SK-N-SH (cell line): Measurements from ENCODE around the gene ITGBL1. TPM values are rescaled to one million over a fixed set of nuclear protein-coding genes. Genes with fewer than 3 reads are reported as not detected.

ENCODE experiments used
- CTCF ChIA-PET: fragments of 300-600, 350-600 bp; formaldehyde crosslinking; extraction: SDS; loops from one replicate; lab custom pipeline; 2021; lab: Yijun Ruan, JAX
- POLR2A ChIA-PET: fragments of 350-600 bp; sonication (Branson Sonifier 250); formaldehyde crosslinking; extraction: SDS; loops from one replicate; lab custom pipeline; 2020; ENCODE audit warnings: antibody characterized with exemption, inconsistent platforms; lab: Yijun Ruan, JAX
- DNase-seq: peaks from one replicate; pipeline ENCODE4 v3.0.0; 2012
- H2AFZ ChIP-seq: fragments of 200-600 bp; sonication (generic); 2 replicates; pipeline ENCODE4 v1.8.1; 2016; ENCODE audit warnings: antibody characterized with exemption, mild to moderate bottlenecking, low read depth
- H3F3A ChIP-seq: fragments of 200-600 bp; sonication (generic); replicated peaks from 2 replicates; pipeline ENCODE3; 2016; ENCODE audit warnings: antibody characterized with exemption, mild to moderate bottlenecking; ENCODE audit not compliant: insufficient read depth
- H3K27ac ChIP-seq, 2 experiments: fragments of 200-500 bp in 1 of 2; fragments of 200-600 bp in 1 of 2; sonication (Bioruptor generic) in 1 of 2; sonication (generic), shearing (Covaris generic) in 1 of 2; 2 replicates each; pipeline versions ENCODE4 v1.5.1 to v1.6.1; 2014 to 2016; ENCODE audit warnings: low read depth in 2 of 2, inconsistent platforms in 1 of 2, low read length in 1 of 2, mild to moderate bottlenecking in 1 of 2, mixed read lengths in 1 of 2
- H3K27me3 ChIP-seq: fragments of 200-600 bp; sonication (generic), shearing (Covaris generic); 2 replicates; pipeline ENCODE4 v1.6.1; 2016; ENCODE audit warnings: mixed run types; ENCODE audit not compliant: insufficient read depth
- H3K36me3 ChIP-seq, 2 experiments: fragments of 200-500 bp in 1 of 2; fragments of 200-600 bp in 1 of 2; sonication (Bioruptor generic) in 1 of 2; sonication (generic) in 1 of 2; replicated peaks in 1 of 2; 2 replicates each; pipeline versions ENCODE3 to v1.5.1; 2014 to 2016; ENCODE audit warnings: low read length in 1 of 2, mild to moderate bottlenecking in 1 of 2; ENCODE audit not compliant: insufficient read depth in 2 of 2, control insufficient read depth in 1 of 2
- H3K4me1 ChIP-seq, 2 experiments: fragments of 200-500 bp in 1 of 2; fragments of 200-600 bp in 1 of 2; sonication (Bioruptor generic) in 1 of 2; sonication (generic), shearing (Covaris generic) in 1 of 2; 2 replicates each; pipeline versions ENCODE4 v1.5.1 to v1.6.1; 2014 to 2016; ENCODE audit warnings: low read depth in 1 of 2, low read length in 1 of 2, mixed run types in 1 of 2; ENCODE audit not compliant: insufficient read depth in 2 of 2, control insufficient read depth in 1 of 2
- H3K4me2 ChIP-seq: fragments of 200-600 bp; sonication (generic), shearing (Covaris generic); 2 replicates; pipeline ENCODE4 v1.6.1; 2017; ENCODE audit warnings: mixed run types
- H3K4me3 ChIP-seq, 2 experiments: fragments of 200-500 bp in 1 of 2; fragments of 200-600 bp in 1 of 2; sonication (Bioruptor generic) in 1 of 2; sonication (generic), shearing (Covaris generic) in 1 of 2; 2 replicates each; pipeline versions ENCODE4 v1.5.1 to v1.8.1; 2014 to 2016; ENCODE audit warnings: low read depth in 2 of 2, inconsistent platforms in 1 of 2, low read length in 1 of 2, mild to moderate bottlenecking in 1 of 2, mixed read lengths in 1 of 2, moderate library complexity in 1 of 2
- H3K79me2 ChIP-seq: fragments of 200-600 bp; sonication (generic); 2 replicates; pipeline ENCODE4 v1.8.1; 2017; ENCODE audit warnings: mild to moderate bottlenecking; ENCODE audit not compliant: insufficient read depth
- H3K9ac ChIP-seq: fragments of 200-600 bp; sonication (generic); 2 replicates; pipeline ENCODE4 v1.6.1; 2017; ENCODE audit warnings: mixed run types
- H3K9me2 ChIP-seq: fragments of 200-600 bp; sonication (generic); 2 replicates; pipeline ENCODE4 v1.6.1; 2017; ENCODE audit warnings: mixed run types
- H3K9me3 ChIP-seq: fragments of 200-600 bp; sonication (generic); 2 replicates; pipeline ENCODE4 v1.6.1; 2017; ENCODE audit warnings: mixed run types, mild to moderate bottlenecking, moderate library complexity
- H4K20me1 ChIP-seq: fragments of 200-600 bp; sonication (generic); 2 replicates; pipeline ENCODE4 v1.6.1; 2017; ENCODE audit warnings: mild to moderate bottlenecking, mixed run types; ENCODE audit not compliant: insufficient read depth
- CHD2 ChIP-seq: fragments of 150-350 bp; IDR thresholded peaks from 2 replicates; pipeline ENCODE4 v1.6.1; 2018; ENCODE audit warnings: low read length; ENCODE audit not compliant: partially characterized antibody
- CTCF ChIP-seq: fragments of 200-600 bp; sonication (generic); IDR thresholded peaks from 2 replicates; pipeline ENCODE4 v1.6.1; 2017; ENCODE audit warnings: antibody characterized with exemption, mild to moderate bottlenecking, moderate library complexity
- ELF1 ChIP-seq: IDR thresholded peaks from 2 replicates; pipeline ENCODE4 v1.4.0; 2012
- EP300 ChIP-seq, 2 experiments: IDR thresholded peaks; 2 replicates each; pipeline versions ENCODE4 v1.4.0 to v1.6.1; 2012; ENCODE audit warnings: borderline replicate concordance in 1 of 2, low read depth in 1 of 2, low read length in 1 of 2
- FOXJ3 ChIP-seq: sonication (generic); formaldehyde crosslinking; IDR thresholded peaks from 2 replicates; pipeline ENCODE4 v1.5.1; 2020; ENCODE audit warnings: mild to moderate bottlenecking, missing genetic modification reagents
- FOXM1 ChIP-seq: IDR thresholded peaks from 2 replicates; pipeline ENCODE4 v1.4.0; 2012; ENCODE audit warnings: low read depth, mild to moderate bottlenecking
- JUND ChIP-seq: IDR thresholded peaks from 2 replicates; pipeline ENCODE4 v1.4.0; 2012
- NRF1 ChIP-seq: IDR thresholded peaks from 2 replicates; pipeline ENCODE4 v1.6.1; 2012; ENCODE audit warnings: low read depth, mild to moderate bottlenecking, low read length
- PBX3 ChIP-seq: IDR thresholded peaks from 2 replicates; pipeline ENCODE4; 2012
- REST ChIP-seq: IDR thresholded peaks from 2 replicates; pipeline ENCODE4 v1.6.1; 2012; ENCODE audit warnings: mild to moderate bottlenecking, low read depth, low read length, moderate library complexity
- RFX5 ChIP-seq: IDR thresholded peaks from 2 replicates; pipeline ENCODE4 v1.6.1; 2012; ENCODE audit warnings: mild to moderate bottlenecking, improper control_type of control experiment, low read length
- RXRA ChIP-seq: IDR thresholded peaks from 2 replicates; pipeline ENCODE4 v1.4.0; 2012; ENCODE audit warnings: low read depth, mild to moderate bottlenecking, borderline replicate concordance
- TCF12 ChIP-seq: IDR thresholded peaks from 2 replicates; pipeline ENCODE4 v1.4.0; 2012
- TEAD4 ChIP-seq: IDR thresholded peaks from 2 replicates; pipeline ENCODE4 v1.4.0; 2012; ENCODE audit warnings: mild to moderate bottlenecking, borderline replicate concordance; ENCODE audit not compliant: insufficient read depth
- USF2 ChIP-seq: fragments of 150-350 bp; IDR thresholded peaks from 2 replicates; pipeline ENCODE4 v1.6.1; 2017; ENCODE audit warnings: antibody characterized with exemption, low read length, low read depth, borderline replicate concordance
- ZBTB33 ChIP-seq: IDR thresholded peaks from 2 replicates; pipeline ENCODE4 v1.4.0; 2012; ENCODE audit warnings: low read depth, borderline replicate concordance
- WGBS: methylation state at CpG from one replicate; pipeline ENCODE4 v1.1.6; 2017; ENCODE audit warnings: low lambda C conversion rate; 5-methylcytosine and 5-hydroxymethylcytosine counted together
- polyA plus RNA-seq, 3 experiments: library from polyadenylated mRNA; depleted of rRNA; stranded (reverse); fragments of >200 nt; gene quantifications; 2 replicates each; pipeline ENCODE4 v1.2.3, GENCODE V29; 2012

Gene ITGBL1
- polyA plus RNA-seq, 1 of the 3 experiments (the other 2 are of a cell fraction) = 78.7 TPM

GRCh38 chr13:101697745-101698144 is 245.3 kb downstream of the ITGBL1 start:
- CTCF ChIA-PET = no interaction called here
- peaks cover 6% of the 10 kb centered on the region; the same call in 1 of the 2 replicates for H4K20me1 ChIP-seq
- no peak overlapping the region for H3K9ac ChIP-seq
- no peaks in the 10 kb centered on the region for H3K9me2 ChIP-seq
- POLR2A ChIA-PET = no interaction called here
- H3K4me2 ChIP-seq = no peak overlapping the region
- DNase-seq = peak; percentile 5
- H3K4me1 ChIP-seq = peaks cover 0 to 5% of the 10 kb centered on the region in 2 experiments; a peak in 2 of 4 replicates
- H3K4me3 ChIP-seq = no peak overlapping the region
- peak overlapping the region in 1 of 2 experiments; percentile 58; a peak in 1 of 4 replicates for H3K27ac ChIP-seq
- no peaks in the 10 kb centered on the region for H3K9me3 ChIP-seq
- no peaks in the 10 kb centered on the region for H3K79me2 ChIP-seq
- H3K36me3 ChIP-seq = peaks cover 18 to 74% of the 10 kb centered on the region in 2 experiments
- 57% methylated on average over 3 of the region's 3 CpGs for WGBS
- H2AFZ ChIP-seq = no peak overlapping the region
- peaks cover 37% of the 10 kb centered on the region for H3F3A ChIP-seq
- H3K27me3 ChIP-seq = no peaks in the 10 kb centered on the region
- TF ChIP-seq FOXM1 = no peak
- TF ChIP-seq TCF12 = no peak
- no peak for TF ChIP-seq RFX5
- TF ChIP-seq CTCF = no peak
- TF ChIP-seq REST = no peak
- no peak for TF ChIP-seq ELF1
- no peak for TF ChIP-seq RXRA
- no peak for TF ChIP-seq TEAD4
- no peak for TF ChIP-seq ZBTB33
- no peak for TF ChIP-seq USF2
- no peak for TF ChIP-seq CHD2
- TF ChIP-seq JUND = no peak
- TF ChIP-seq NRF1 = no peak
- TF ChIP-seq FOXJ3 = no peak
- TF ChIP-seq EP300 (IDR thresholded peaks at IDR 0.05; ENCODE audit: borderline replicate concordance in 1 of 2, low read depth in 1 of 2, low read length in 1 of 2) = no peak
- no peak for TF ChIP-seq PBX3
- TF ChIP-seq, all 33 proteins: peak for 0
